ENCODE results near the gene TPST2. TPM values are rescaled to one million over a fixed set of nuclear protein-coding genes. Genes with fewer than 3 reads are reported as not detected.

Gene TPST2
- total and polyA plus RNA-seq, 9 of the 15 experiments (the other 6 are each of a cell fraction or from before 2014, with no cell fraction given) = 14.2 to 123 (median 60.1) TPM

DNA sequence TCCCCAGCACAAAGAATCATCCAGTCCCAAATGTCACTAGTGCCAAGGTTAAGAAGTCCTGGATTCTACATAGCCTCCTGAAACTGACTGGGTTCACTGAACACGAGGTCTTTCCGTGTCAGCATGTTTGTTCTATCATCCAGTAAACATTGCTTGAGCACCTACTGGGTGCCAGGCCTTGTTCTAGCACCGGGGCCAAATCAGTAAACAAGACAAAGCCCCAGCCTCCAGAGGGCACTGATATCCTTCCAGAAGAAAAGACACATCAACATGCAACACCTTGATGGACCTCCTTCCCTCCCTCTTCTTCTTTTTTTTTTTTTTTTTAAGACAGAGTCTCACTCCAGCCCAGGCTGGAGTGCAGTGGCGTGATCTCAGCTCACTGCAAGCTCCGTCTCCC lies 26.9 kb downstream of the TPST2 start:
- CTCF ChIA-PET (ENCODE audit: low intra/inter-chr PET ratio) = no interaction called here
- 42% methylated on average over 3 of the region's 5 CpGs for WGBS (ENCODE audit: insufficient coverage, low coverage, missing lambda C conversion rate)

More for the DNA sequence above, 26.9 kb downstream of the TPST2 start:
- POLR2A ChIA-PET = no interaction called here
- H4K20me1 ChIP-seq (replicated peaks; ENCODE audit: control insufficient read depth, insufficient read depth, low read length) = peaks cover 38% of the 10 kb centered on the region
- H3K4me3 ChIP-seq = no peak overlapping the region
- H3K27ac ChIP-seq (ENCODE audit: extremely low read depth, low read depth, low read length) = no peak overlapping the region
- H2AFZ ChIP-seq (ENCODE audit: low read depth, low read length) = no peak overlapping the region
- no TSS peak for BruUV-seq (replicated peaks)
- peaks cover 95% of the 10 kb centered on the region for H3K79me2 ChIP-seq (ENCODE audit: control insufficient read depth, insufficient read depth, low read length)
- ATAC-seq (no peak), DNase-seq (ENCODE audit: extremely low read depth in 1 of 4, low spot score in 3 of 4) (no peak), FAIRE-seq (no peak)
- TF ChIP-seq ZNF408 (CRISPR knock-in tag; IDR thresholded peaks at IDR 0.05; ENCODE audit: low read depth) = no peak
- no peak for TF ChIP-seq POLR2G (IDR thresholded peaks at IDR 0.05; ENCODE audit: low read depth, low read length)
- no peak for TF ChIP-seq PHB2 (IDR thresholded peaks at IDR 0.05; ENCODE audit: low read depth)
- TF ChIP-seq FOXK2 (conservative IDR thresholded peaks at IDR 0.05 in 1 of 2, IDR thresholded peaks at IDR 0.05 in 1 of 2; ENCODE audit: low read depth in 2 of 2) = peak in 1 of 2 experiments; percentile 43; a peak in 1 of 4 replicates
- no peak for TF ChIP-seq RB1 (IDR thresholded peaks at IDR 0.05; ENCODE audit: low read depth)
- no peak for TF ChIP-seq THAP12 (CRISPR knock-in tag; IDR thresholded peaks at IDR 0.05)
- no peak for TF ChIP-seq SAFB2 (IDR thresholded peaks at IDR 0.05; ENCODE audit: borderline replicate concordance, low read depth, low read length, severe bottlenecking)
- peak in 1 of 2 experiments; percentile 40; a peak in 2 of 4 replicates for TF ChIP-seq RAD21 (CRISPR knock-in tag; conservative IDR thresholded peaks at IDR 0.05 in 1 of 2, IDR thresholded peaks at IDR 0.05 in 1 of 2)
- TF ChIP-seq HLTF (IDR thresholded peaks at IDR 0.05) = no peak
- TF ChIP-seq TCF3 (CRISPR knock-in tag; IDR thresholded peaks at IDR 0.05) = no peak
- peak; percentile 68; the same call in 1 of the 2 replicates for TF ChIP-seq ZNF384 (IDR thresholded peaks at IDR 0.05; ENCODE audit: low read depth, low read length)
- peak; percentile 93 for TF ChIP-seq ZKSCAN1 (IDR thresholded peaks at IDR 0.05; ENCODE audit: low read depth, low read length)
- peak in 1 of 3 experiments; percentile 37; a peak in 2 of 6 replicates for TF ChIP-seq CTCF (IDR thresholded peaks at IDR 0.05 in 2 of 3, conservative IDR thresholded peaks at IDR 0.05 in 1 of 3; ENCODE audit: insufficient read depth in 2 of 3, low read depth in 1 of 3, low read length in 3 of 3)
- TF ChIP-seq ZZZ3 (IDR thresholded peaks at IDR 0.05) = no peak
- TF ChIP-seq ZBTB17 (CRISPR knock-in tag; IDR thresholded peaks at IDR 0.05) = no peak
- no peaks in the 10 kb centered on the region for H3K27me3 ChIP-seq (ENCODE audit: control insufficient read depth in 2 of 2, insufficient read depth in 2 of 2, low read length in 2 of 2)
- intact Hi-C loops (cut with micrococcal nuclease) (no loop called here), in situ Hi-C loops (cut with MboI) (no loop called here)
- H3K36me3 ChIP-seq (ENCODE audit: control insufficient read depth, insufficient read depth, low read length) = peaks cover 60% of the 10 kb centered on the region
- no peaks in the 10 kb centered on the region for H3K9me1 ChIP-seq (ENCODE audit: control insufficient read depth, insufficient read depth, low read length)
- peaks cover 2 to 8% of the 10 kb centered on the region in 2 experiments; a peak in 3 of 5 replicates for H3K4me1 ChIP-seq (replicated peaks in 1 of 2; ENCODE audit: control insufficient read depth in 2 of 2, insufficient read depth in 2 of 2, low read length in 2 of 2)
- H3K9me3 ChIP-seq (replicated peaks; ENCODE audit: control insufficient read depth, insufficient read depth, low read depth, low read length) = no peaks in the 10 kb centered on the region
- no peak overlapping the region for H3K9ac ChIP-seq (ENCODE audit: insufficient read depth in 1 of 2, low read depth in 2 of 2, low read length in 2 of 2)
- no peak overlapping the region for H3K4me2 ChIP-seq (ENCODE audit: insufficient read depth, low read length)
